AG08396 (cell line): ENCODE data around the gene CFI.

ENCODE experiments used
- DNase-seq: peaks from one replicate; pipeline ENCODE4 v3.0.0; 2012; ENCODE audit warnings: low spot score, mixed read lengths

The CFI gene

GRCh38 chr4:109801895-109802319 lies at the start of gene CFI:
CFI (minus strand) TSS chr4:109801999; CDS start chr4:109801971, 28 bp downstream.
- DNase-seq = peak; percentile 28

- no peak for DNase-seq
Observed at GRCh38 chr4:109850601-109851000, 48.8 kb upstream of the CFI start.

- no peak for DNase-seq
Observed at GRCh38 chr4:109848501-109848900, 46.7 kb upstream of the CFI start.

- no peak for DNase-seq
Observed at GRCh38 chr4:109847896-109848442, 46.2 kb upstream of the CFI start, which contains the start of gene LRIT3. LRIT3 (plus strand) TSS chr4:109848107; CDS start chr4:109848202, 95 bp downstream.

- DNase-seq = no peak
Observed at GRCh38 chr4:109846395-109847098, 44.7 kb upstream of the CFI start.

GRCh38 chr4:109836985-109837384 lies 35.2 kb upstream of the CFI start:
- DNase-seq = no peak

- DNase-seq = no peak
Observed at GRCh38 chr4:109833756-109834155, 32.0 kb upstream of the CFI start.

- DNase-seq = no peak
Observed at GRCh38 chr4:109827672-109828071, 25.9 kb upstream of the CFI start, which contains the start of gene RRH. RRH (plus strand) TSS chr4:109827972; CDS start chr4:109828028, 56 bp downstream.

GRCh38 chr4:109826719-109827118 lies 24.9 kb upstream of the CFI start:
- DNase-seq = peak; percentile 22

GRCh38 chr4:109821185-109821584 lies 19.4 kb upstream of the CFI start:
- no peak for DNase-seq

- DNase-seq = no peak
Observed at GRCh38 chr4:109820563-109820962, 18.8 kb upstream of the CFI start.

GRCh38 chr4:109818268-109818667 lies 16.5 kb upstream of the CFI start:
- no peak for DNase-seq

- no peak for DNase-seq
Observed at GRCh38 chr4:109816894-109817293, 15.1 kb upstream of the CFI start.

GRCh38 chr4:109816082-109816442 lies 14.3 kb upstream of the CFI start:
- no peak for DNase-seq

GRCh38 chr4:109815151-109816081 lies 13.6 kb upstream of the CFI start, which contains the start of gene GAR1:
GAR1 (plus strand) TSS chr4:109815762; CDS start chr4:109816165, 403 bp downstream.
- DNase-seq = peak; percentile 91

- DNase-seq = no peak
Observed at GRCh38 chr4:109811707-109812106, 9.9 kb upstream of the CFI start.

GRCh38 chr4:109810552-109811387 lies 9.0 kb upstream of the CFI start:
- DNase-seq = no peak

GRCh38 chr4:109809655-109810054 lies 7.9 kb upstream of the CFI start:
- DNase-seq = no peak

GRCh38 chr4:109803924-109804571 lies 2.2 kb upstream of the CFI start:
- DNase-seq = peak; percentile 21

GRCh38 chr4:109801099-109801789 lies 555 bp downstream of the CFI start:
- no peak for DNase-seq
